GM19452 (cell line): ENCODE data around the gene PSORS1C1.
"Not testable (repeated sequence)": the region's sequence is repeated elsewhere in the genome, so short reads cannot be mapped to it uniquely, and the experiment has no call there.

Experiments used
- ATAC-seq: cut with Tn5 transposase; IDR thresholded peaks from one replicate; pipeline ENCODE4 v1.9.1; 2021; ENCODE audit not compliant: unreplicated experiment

The PSORS1C1 gene, protein sequence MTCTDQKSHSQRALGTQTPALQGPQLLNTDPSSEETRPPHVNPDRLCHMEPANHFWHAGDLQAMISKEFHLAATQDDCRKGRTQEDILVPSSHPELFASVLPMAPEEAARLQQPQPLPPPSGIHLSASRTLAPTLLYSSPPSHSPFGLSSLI

GRCh38 chr6:31114541-31114878, at the start of gene PSORS1C1:
TSS of gene PSORS1C1 (plus strand) at chr6:31114800. CDS start at chr6:31129633, 14,833 bp downstream.
- ATAC-seq = no peak

GRCh38 chr6:31065556-31065955, 49.0 kb upstream of the PSORS1C1 start:
- no peak for ATAC-seq

GRCh38 chr6:31067028-31067427, 47.6 kb upstream of the PSORS1C1 start:
- not testable (repeated sequence) for ATAC-seq

DNA sequence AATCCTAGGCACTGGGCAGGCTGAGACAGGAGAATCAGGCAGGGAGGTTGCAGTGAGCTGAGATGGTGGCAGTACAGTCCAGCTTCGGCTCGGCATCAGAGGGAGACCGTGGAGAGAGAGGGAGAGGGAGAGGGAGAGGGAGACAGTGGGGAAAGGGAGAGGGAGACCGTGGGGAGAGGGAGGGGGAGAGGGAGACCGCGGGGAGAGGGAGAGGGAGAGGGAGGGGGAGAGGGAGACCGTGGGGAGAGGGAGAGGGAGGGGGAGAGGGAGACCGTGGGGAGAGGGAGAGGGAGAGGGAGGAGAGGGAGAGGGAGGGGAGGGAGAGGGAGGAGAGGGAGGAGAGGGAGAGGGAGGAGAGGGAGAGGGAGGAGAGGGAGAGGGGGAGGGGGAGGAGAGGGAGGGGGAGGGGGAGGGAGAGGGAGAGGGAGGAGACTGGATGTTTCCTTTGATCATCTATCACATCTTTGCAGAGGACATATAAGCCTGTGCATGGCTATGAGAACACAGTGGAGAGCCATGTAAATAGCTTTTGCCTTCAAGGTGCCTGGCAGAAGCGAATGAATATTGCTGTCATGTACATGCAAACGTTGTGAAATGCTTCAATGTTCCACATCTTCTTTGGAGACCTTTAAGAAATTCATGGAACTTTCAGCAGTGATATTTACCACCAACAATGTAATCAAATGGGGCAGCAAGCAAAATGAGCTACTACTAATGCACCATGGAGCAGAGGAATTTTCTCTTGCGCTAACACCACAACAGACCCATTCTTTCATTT, 46.5 kb upstream of the PSORS1C1 start:
- ATAC-seq = not testable (repeated sequence)

DNA sequence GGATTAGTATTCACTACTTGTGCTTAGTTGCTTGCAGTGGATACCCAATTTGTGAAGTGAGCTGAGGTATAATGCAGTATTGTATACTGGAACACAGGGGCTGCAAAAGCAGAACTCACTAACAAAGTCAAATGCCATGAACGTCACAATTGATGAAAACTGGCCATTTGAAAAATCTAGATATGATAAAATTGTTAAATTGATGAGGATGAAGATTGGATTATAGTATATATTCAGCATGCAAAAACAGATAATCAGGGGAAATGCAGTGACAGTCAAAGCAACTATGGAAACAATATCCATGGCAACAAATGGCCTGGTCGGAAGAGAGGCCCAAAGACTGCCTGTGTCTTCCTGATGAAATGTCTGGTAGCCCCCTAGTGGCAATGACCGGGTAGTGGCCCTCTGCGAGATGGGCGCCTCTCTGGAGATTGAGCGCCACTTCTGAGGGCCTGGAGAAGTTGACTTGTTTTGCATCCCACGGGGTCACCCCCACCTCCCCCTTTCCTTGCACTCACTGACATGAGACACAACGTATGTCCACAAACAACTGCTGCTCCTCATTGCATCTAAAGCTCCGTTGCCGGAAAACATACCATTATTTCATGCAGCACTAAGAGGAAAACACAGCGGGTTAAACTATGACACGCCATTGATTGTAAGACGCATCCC, 45.8 kb upstream of the PSORS1C1 start:
- peak; percentile 56 for ATAC-seq

- ATAC-seq = no peak
Observed at GRCh38 chr6:31070711-31071197, 43.8 kb upstream of the PSORS1C1 start.

DNA sequence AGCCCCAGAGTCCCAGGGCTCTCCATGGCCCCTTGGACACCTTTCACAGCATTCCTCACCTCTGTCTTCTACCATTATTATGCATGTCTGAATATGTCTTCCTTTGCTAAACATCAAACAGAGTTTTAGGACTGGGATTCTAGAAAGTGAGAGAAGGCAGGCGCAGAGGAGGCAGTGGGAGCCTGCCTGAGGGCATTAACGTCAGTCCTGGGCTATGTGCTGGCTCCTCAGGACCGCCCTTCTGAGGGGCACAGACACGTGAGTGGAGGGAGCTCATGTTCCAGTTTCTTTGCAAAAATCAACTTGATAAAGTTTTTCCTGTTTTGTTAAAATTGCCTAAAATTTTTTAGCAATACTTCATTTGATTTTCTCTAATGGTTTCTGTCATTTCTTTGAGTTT, 40.2 kb upstream of the PSORS1C1 start:
- no peak for ATAC-seq

- ATAC-seq = no peak
Observed at GRCh38 chr6:31075528-31075927, 39.1 kb upstream of the PSORS1C1 start.

GRCh38 chr6:31076611-31077010, 38.0 kb upstream of the PSORS1C1 start:
- ATAC-seq = no peak

GRCh38 chr6:31079656-31080261, 34.8 kb upstream of the PSORS1C1 start:
- ATAC-seq = no peak

- no peak for ATAC-seq
Observed at GRCh38 chr6:31081872-31082271, 32.7 kb upstream of the PSORS1C1 start.

- no peak for ATAC-seq
Observed at GRCh38 chr6:31083742-31084354, 30.8 kb upstream of the PSORS1C1 start.

DNA sequence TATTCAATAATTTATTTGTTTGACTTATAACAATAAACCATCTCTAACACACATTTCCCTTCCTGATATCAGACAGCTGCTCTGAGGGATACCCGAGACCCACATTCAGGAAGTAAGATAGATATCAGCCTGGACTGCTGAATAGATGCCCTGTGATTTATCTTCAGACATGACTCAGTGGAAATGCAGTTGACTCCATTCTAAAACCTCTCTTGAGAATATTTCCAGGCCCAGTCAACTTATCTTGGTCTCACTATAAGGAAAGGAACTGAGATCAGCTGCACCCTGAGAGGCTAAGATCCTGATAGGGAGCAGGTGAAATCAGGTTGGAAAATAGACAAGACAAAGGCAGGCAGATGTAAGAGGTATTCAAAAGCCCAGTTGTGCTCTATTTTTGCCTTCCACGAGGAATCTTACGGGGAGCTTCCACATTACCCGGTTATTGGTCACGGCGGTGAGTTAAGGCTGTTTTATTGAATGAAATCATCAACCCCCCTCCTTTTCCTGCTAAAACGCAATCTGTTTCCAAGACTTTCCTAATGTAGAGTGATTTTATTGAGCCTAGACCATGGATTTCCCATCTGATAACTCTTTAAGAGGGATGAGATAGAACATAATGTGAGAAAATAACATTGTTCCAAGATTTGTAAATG, 27.7 kb upstream of the PSORS1C1 start:
- no peak for ATAC-seq

- ATAC-seq = no peak
Observed at GRCh38 chr6:31087494-31088089, 27.0 kb upstream of the PSORS1C1 start.

- ATAC-seq = no peak
Observed at GRCh38 chr6:31090275-31090972, 24.2 kb upstream of the PSORS1C1 start.

- ATAC-seq = no peak
Observed at GRCh38 chr6:31090973-31091364, 23.6 kb upstream of the PSORS1C1 start.

DNA sequence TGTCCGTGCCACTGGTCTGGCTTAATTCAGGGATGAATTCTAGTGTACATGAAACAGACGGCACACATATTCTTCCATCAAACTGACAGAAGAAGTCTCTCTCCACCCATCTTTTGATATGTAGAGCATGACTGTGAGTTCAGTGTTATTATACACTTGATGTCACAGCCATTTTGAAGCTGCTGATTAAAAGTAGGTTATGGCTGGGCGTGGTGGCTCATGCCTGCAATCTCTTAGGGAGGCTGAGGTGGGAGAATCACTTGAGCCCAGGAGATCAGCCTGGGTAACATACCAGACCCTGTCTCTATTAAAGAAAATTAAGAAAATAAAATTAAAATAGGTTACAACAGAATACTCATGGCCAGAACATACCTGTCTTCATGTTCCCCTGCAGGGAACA, 22.9 kb upstream of the PSORS1C1 start:
- ATAC-seq = no peak

DNA sequence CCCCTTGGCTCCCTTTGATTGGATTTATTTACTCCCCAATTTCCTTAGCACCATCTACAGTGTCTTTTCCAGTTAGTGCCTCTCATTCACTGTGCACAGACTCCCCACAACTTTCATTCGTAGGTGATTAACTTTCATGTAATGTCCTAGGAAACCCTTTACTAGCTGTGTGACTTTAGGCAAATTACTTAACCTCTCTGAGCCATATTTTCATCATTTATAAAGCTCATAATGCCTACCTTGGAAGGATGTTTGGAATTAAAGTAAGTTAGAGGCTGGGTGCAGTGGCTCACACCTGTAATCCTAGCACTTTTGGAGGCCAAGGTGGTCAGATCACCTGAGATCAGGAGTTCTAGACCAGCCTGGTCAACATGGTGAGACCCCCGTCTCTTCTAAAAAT, 22.4 kb upstream of the PSORS1C1 start:
- ATAC-seq = no peak

DNA sequence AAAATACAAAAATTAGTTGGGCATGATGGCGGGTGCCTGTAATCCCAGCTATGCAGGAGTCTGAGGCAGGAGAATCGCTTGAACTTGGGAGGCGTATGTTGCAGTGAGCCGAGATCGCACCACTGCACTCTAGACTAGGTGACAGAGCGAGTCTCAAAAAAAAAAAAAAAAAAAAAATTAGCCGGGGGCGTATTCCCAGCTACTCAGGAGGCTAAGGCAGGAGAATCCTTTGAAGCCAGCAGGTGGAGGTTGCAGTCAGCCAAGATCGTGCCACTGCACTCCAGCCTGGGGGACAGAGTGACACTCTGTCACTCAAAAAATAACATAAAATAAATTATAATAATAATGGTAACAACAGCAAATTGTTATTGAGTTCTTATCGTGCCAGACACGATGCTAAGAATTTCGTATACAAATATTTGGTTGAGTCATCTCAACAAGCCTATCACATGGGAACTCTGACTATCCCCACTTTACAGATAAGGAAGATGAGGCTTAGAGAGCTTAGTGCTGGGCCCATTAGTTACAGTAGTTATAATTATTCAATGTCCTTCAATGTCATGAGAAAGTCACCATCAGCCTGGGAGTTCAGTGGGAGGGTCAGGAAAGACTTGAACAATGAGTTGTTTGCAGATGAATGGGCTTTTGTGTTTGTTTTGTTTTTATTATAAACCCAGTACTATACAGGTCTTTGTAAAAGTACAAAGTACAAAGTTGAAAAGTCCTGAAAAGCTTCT, 21.7 kb upstream of the PSORS1C1 start:
- ATAC-seq = no peak
